ENCODE data around the gene SMIM21.

Gene SMIM21

DNA sequence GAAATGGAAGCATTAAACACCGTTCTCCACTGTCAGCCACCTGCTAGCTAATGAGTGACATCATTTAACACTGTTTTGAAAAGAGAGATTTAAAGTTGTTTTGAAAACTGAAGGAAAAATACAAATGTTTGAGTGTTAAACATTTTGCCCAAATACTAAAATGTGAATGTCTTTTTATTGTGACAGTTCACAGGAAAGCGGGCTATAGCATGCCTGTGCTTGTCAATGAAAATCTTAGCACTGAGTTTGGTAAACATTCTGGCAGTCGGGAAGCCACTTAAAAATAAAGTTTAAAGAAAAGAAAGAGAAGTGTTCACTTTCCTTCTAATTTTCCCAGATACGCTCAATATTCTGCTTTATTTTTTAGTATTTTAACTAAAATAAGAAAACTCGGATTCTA lies 40.3 kb upstream of the SMIM21 start:
- DNase-seq (ENCODE audit: low spot score) = no peak
- CTCF ChIA-PET = no interaction called here
- TF ChIP-seq, protein P1, sequence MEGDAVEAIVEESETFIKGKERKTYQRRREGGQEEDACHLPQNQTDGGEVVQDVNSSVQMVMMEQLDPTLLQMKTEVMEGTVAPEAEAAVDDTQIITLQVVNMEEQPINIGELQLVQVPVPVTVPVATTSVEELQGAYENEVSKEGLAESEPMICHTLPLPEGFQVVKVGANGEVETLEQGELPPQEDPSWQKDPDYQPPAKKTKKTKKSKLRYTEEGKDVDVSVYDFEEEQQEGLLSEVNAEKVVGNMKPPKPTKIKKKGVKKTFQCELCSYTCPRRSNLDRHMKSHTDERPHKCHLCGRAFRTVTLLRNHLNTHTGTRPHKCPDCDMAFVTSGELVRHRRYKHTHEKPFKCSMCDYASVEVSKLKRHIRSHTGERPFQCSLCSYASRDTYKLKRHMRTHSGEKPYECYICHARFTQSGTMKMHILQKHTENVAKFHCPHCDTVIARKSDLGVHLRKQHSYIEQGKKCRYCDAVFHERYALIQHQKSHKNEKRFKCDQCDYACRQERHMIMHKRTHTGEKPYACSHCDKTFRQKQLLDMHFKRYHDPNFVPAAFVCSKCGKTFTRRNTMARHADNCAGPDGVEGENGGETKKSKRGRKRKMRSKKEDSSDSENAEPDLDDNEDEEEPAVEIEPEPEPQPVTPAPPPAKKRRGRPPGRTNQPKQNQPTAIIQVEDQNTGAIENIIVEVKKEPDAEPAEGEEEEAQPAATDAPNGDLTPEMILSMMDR (conservative IDR thresholded peaks at IDR 0.05; ENCODE audit: low read depth) = no peak
- no peak overlapping the region for H3K27ac ChIP-seq
- POLR2A ChIA-PET (ENCODE audit: low non-redundant PET) = no interaction called here

DNA sequence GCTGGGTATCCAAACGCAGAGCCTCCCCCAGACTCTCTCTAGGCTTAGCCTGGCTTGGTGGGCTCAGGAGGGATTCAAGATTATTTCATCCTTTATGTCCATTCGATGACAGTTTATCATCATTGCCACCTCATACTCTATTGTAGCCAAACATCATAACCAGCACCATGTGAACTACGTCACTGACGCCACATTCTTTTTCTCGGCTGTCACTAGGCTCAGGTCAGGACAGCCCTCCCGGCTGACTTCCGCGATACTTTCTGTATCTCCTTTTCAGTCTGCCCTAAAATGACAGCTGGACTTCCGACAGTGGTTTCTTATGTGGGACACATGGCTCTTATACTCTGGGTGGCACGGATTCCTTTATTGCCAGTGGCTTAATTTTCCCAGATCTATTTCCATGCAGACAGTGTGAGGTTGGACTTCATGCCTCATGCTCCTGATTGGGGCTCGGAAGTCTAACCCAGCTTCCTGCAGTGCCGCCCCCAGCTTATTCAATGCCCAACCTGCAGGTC lies 39.8 kb upstream of the SMIM21 start:
- DNase-seq (ENCODE audit: low spot score) = no peak
- POLR2A ChIA-PET (ENCODE audit: low non-redundant PET) = no interaction called here

GRCh38 chr18:75464356-75464755 lies 36.9 kb upstream of the SMIM21 start:
- H3K27ac ChIP-seq = no peak overlapping the region
- CTCF ChIA-PET = no interaction called here
- no peak for DNase-seq (ENCODE audit: low spot score)
- TF ChIP-seq, protein P1 (conservative IDR thresholded peaks at IDR 0.05; ENCODE audit: low read depth) = no peak
- POLR2A ChIA-PET (ENCODE audit: low non-redundant PET) = no interaction called here

More for the DNA sequence above, 39.8 kb upstream of the SMIM21 start:
- no peak overlapping the region for H3K27ac ChIP-seq
- CTCF ChIA-PET = no interaction called here
- TF ChIP-seq, protein P1 (conservative IDR thresholded peaks at IDR 0.05; ENCODE audit: low read depth) = no peak

DNA sequence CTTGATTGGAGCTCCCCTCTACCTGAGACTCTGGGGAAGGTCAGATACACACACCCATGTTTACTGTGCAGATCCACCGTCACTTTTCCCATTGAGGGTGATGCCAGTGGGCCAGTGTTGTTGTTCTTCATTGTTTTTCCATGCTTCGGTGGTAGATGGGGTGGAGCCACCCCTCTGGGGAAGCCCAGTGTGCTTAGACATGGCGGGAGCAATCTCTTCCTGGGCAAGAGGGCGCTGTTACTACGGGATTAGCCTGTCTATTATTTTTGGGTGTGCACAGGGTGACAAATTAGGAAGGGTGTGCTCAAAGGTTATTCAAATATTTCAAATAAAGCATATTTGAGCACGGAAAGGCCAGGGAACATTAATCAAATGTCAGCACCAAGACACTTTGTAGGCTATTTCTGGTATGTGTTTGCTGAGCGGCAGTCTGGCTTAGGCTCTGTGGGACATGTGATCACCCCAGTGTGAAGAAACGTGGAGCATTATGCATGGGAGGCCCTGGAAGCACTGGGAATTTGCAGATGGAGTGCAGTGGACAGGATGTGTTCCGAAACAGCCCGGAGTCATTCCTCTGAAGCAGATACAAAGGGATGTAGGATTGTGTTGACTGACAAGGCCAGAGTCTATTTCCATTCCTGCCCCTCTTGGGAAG lies 34.8 kb upstream of the SMIM21 start:
- TF ChIP-seq, protein P1 (conservative IDR thresholded peaks at IDR 0.05; ENCODE audit: low read depth) = no peak
- ChIA-PET POLR2A (ENCODE audit: low non-redundant PET) (no interaction called here), CTCF (no interaction called here)
- no peak overlapping the region for H3K27ac ChIP-seq
- DNase-seq (ENCODE audit: low spot score) = no peak

GRCh38 chr18:75456199-75456631 lies 28.7 kb upstream of the SMIM21 start:
- no peak for DNase-seq (ENCODE audit: low spot score)
- ChIA-PET POLR2A (ENCODE audit: low non-redundant PET) (no interaction called here), CTCF (no interaction called here)
- H3K27ac ChIP-seq = no peak overlapping the region
- TF ChIP-seq, protein P1 (conservative IDR thresholded peaks at IDR 0.05; ENCODE audit: low read depth) = no peak

- H3K27ac ChIP-seq = no peak overlapping the region
- TF ChIP-seq, protein P1 (conservative IDR thresholded peaks at IDR 0.05; ENCODE audit: low read depth) = no peak
- ChIA-PET CTCF (no interaction called here), POLR2A (ENCODE audit: low non-redundant PET) (no interaction called here)
- no peak for DNase-seq (ENCODE audit: low spot score)
These were observed 28.0 kb upstream of the SMIM21 start for GRCh38 chr18:75455249-75456198.
